HG03378 (cell line): ENCODE data around the gene OR13J1.
"Not testable (repeated sequence)": the region's sequence is repeated elsewhere in the genome, so short reads cannot be mapped to it uniquely, and the experiment has no call there.

Experiments
- ATAC-seq: cut with Tn5 transposase; IDR thresholded peaks from one replicate; pipeline ENCODE4 v1.9.1; 2021; ENCODE audit warnings: mild to moderate bottlenecking, moderate library complexity; ENCODE audit not compliant: unreplicated experiment

OR13J1 gene

DNA sequence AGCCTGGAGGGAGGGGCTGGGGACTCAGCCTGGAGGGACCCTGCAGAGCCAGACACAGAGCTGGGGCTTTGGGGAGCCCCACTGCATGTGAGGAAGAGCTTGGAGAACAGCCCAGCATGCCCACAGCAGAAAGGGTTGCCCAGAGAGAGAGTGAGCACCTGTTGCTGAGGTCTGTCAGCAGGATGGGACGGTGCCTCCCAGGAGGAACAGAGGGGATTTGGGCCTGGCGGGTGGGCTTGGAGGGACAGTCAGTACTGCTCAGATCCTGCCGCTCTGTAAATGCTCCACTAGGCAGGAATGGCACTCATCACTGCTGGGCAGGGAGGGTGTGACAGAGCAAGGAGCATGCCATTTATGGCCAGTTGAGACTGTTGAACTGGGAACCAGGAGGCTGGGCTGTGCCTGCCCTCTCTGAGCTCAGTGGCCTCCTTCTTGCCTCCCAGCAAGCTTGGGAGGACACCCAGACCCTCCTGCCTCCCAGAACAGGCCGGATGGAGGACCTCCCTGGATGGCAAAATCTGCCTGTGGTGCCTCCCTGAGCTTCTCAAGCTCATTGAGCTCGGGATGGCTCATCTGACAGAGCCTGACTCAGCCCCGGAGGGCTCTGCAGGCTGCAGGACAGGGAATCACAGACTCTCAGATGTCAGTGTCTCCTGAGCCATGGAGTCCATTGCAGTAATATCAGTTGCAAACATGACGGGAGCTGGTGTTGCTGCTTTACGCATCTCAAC lies 35.0 kb upstream of the OR13J1 start:
- no peak for ATAC-seq

DNA sequence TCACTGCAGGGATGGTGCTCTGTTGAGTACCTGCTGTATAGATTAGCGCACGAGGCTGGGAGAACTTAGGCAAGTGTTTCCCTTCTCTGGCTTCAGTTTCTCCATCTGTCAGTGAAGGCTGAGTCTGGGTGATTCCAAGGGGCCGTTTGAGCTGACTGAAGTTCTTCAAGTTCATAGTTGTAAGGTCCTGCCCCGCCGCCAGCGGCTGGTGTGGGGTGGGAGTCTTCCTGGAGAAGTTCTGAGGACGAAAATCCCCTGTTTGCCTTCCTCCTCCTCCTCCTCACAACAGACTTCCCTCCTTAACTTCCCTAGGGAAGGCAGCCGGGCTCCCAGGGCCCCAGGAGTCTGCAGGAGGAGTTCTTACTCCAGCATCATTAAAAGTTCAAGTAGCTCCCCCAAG lies 34.1 kb upstream of the OR13J1 start:
- no peak for ATAC-seq

DNA sequence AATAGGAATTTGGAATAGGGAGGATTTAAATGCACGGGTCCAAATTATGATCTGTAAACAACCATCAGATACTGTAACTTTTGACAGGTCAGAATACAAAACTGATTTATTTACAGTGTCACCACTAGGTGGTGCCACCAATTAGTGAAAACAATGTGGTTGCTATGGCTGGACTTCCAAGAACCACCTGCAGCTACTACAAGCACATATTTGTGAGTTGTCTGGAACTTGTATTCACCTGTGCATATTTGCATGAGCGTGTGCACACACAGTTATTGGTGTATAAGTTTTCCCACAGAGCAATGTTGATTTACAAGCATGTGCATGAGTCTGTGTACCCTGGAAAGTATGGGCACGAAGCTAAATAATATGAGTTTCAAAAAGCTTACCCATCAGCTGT lies 32.8 kb upstream of the OR13J1 start:
- no peak for ATAC-seq

DNA sequence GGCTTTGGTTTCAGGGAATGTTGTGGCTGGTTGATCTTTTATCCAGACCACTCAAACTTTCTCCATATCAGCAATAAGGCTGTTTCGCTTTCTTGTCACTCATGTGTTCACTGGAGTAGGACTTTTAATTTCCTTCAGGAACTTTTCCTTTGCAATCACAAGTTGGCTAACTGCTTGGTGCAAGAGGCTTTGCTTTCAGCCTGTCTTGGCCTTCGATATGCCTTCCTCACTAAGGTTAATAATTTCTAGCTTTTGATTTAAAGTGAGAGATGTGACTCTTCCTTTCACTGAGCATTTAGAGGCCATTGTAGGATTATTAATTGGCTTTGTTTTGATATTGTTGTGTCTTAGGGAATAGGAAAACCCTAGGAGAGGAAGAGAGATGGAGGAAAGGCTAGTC lies 28.8 kb upstream of the OR13J1 start:
- ATAC-seq, result no peak

DNA sequence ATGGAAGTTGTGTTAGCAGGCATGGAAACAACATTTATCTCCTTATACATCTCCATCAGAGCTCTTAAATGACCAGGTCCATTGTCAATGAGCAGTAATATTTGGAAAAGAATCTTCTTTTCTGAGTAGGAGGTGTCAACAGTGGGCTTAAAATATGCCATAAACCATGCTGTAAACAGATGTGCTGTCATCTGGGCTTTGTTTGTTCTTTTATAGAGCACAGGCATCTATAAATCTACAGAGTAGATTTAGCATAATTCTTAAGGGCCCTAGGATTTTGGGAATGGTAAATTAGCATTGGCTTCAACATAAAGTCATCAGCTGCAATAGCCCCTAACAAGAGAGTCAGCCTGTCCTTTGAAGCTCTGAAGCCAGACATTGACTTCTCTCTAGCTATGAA lies 28.1 kb upstream of the OR13J1 start:
- no peak for ATAC-seq

DNA sequence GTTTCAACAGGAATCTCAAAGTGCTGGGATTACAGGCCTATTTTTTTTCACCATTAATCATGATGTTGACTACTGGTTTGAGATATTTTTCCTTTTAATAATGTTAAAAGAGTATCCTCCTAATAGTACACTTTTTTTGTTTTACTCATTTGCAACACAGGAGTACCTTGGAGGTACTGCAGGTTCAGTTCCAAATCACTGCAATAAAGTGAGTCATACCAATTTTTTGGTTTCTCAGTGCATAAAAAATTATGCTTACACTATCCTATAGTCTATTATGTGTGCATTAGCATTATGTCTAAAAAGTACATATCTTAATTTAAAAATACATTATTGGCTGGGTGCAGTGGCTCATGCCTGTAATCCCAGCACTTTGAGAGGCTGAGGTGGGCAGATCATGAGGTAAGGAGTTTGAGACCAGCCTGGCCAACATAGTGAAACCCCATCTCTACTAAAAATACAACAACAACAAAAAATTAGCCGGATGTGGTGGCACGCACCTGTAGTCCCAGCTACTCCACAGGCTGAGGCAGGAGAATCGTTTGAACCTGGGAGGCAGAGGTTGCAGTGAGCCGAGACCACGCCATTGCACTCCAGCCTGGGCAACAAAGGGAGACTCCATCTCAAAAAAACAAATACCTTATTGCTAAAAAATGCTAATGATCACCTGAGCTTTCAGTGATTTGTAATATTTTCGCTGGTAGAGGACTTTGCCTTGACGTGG lies 27.3 kb upstream of the OR13J1 start:
- ATAC-seq, result not testable (repeated sequence)

DNA sequence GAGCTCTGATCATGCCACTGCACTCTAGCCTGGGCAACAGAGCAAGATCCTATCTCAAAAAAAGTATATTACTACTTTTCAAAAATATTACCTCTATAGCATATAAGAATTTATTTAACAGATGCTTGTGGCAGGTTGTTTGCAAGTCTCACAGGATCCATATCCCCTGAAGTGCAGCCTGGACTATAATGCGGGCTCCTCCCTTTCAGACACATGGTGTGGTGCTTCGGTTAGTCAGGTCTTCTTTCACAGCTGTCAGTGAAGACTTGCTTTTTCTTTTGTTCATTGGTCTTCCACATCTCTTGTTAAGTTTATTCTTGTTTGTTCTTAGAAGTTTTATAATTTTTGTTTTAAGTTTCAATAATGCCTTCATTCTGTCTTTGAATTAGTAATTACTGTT lies 26.4 kb upstream of the OR13J1 start:
- ATAC-seq, result no peak

DNA sequence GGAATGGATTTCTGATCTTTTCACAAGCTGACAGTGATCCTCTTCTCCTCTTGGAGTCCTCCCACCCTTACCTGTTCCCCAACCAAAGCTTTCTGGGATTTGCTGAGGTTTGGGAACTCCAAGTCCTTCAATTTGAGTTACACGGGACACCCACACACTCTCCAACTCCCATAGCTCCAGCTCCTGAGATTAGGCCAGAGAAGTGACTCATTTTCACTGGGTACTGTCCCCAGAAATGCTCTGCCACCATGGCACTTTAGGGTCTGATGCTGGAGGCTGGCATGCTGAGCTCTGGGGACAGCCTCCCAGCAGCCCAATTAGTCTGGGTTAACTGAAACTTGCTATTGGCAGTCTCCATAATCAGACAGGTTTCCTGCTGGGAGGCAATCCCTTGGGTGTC lies 21.9 kb upstream of the OR13J1 start:
- no peak for ATAC-seq

DNA sequence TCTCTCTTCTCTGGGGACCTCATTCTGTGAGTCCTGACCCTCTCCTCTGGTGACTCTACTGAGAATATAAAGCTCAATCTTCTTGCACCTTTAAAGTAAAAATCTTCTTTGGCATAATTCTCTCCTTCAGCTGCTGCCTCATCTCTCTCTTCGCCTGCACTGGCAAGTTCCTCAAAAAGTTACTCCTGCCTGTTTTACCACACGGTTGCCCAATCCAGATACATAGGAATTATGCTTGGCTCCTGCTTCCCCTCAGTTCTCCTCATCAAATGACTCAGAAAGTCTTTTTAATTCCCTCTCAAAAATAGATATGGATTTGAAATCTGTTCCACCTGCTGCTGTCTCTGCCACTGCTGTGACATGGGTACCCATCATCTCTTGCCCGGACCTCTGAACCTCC lies 21.4 kb upstream of the OR13J1 start:
- no peak for ATAC-seq

DNA sequence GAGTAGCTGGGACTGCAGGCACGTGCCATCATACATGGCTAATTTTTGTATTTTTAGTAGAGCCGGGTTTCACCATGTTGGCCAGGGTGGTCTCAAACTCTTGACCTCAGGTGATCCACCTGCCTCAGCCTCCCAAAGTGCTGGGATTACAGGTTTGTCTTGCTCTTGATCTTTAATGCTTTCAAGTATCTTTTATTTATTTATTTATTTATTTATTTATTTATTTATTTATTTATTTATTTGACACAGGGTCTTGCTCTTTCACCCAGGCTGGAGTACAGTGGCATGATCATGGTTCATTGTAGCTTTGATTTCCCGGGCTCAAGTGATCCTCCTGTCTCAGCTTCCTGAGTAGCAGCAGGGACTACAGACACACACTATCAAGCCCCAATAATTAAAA lies 14.7 kb upstream of the OR13J1 start:
- not testable (repeated sequence) for ATAC-seq

DNA sequence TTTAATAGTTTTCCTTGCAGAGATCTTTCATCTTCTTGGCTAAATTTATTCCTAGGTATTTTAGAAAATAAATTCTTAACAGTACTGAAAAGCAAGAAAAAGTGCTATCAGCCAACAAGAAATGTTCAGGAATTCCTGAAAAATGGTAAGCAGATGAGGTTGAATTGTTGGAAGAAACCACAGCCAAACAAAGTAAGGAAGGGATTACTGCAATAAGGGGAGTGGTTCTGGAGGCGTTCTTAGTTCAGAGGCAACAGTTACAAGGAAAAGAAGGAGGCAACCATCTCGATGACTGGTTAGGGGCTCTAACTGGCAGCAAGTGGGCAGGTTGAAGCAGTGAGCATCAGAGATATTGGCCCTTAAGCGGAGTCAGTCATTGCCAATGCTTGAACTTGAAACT lies 12.8 kb upstream of the OR13J1 start:
- no peak for ATAC-seq

DNA sequence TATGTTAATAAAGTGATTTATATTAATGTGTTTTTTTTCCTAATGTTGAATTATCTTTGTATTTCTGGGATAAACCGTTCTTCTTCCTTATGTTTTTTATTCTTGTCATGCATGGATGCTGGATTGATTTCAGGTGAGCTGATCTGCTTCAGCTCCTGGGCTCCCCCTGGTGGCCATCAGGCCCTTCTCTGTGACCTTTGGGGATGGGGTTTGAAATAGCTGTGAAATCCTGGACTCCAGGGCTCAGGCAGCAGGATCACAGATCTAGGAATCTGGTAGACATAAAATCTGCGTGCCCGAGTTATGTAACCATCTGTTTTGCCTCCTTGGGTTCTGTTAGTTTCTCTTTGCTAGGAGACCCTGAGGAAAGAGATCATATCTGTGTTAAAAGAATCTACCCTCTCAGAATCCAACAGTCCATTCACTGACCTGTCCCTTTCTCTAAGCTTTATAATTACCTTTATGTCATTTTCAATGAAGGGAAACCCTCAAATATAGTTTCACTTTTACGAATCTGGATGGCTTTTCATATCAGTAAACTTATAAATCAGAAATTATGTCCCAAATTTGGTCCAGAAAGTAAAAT lies 12.2 kb upstream of the OR13J1 start:
- ATAC-seq, result no peak

DNA sequence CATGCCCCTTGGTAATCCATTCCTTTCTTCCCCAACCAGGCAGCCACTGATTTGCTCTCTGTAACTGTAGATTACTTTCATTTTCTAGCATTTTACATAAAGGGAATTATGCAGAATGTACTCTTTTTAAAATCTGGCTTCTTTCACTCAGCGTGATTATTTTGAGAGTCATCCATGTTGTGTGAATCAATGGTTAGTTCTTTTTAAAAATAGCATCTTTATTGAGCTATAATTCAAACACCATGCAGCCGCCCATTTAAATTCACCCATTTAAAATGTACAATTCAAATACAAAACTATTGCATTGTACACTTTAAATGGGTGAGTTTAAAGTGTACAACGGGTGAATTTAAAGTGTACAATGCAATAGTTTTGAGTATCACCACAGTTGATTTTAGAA lies 2.3 kb upstream of the OR13J1 start:
- ATAC-seq, result no peak

DNA sequence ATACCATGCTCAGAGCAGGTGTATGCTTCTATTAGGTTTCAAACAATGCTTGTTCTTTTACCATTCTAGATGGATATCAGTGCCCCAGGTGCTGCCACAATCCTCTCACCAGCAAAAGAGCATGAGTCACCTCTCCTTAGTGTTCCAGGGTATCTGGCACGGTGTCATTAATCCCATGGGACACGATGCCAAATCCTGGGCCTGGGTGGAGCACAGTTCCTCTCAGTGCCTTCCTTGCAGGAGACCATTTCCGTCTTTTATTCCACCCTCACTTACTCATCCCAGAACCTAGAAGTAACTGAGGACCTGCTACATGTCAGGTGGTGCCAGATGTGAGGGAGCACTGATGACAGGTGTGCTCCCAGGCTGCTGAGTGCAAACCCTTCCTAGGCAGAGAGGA lies 1.3 kb upstream of the OR13J1 start:
- ATAC-seq, result no peak

DNA sequence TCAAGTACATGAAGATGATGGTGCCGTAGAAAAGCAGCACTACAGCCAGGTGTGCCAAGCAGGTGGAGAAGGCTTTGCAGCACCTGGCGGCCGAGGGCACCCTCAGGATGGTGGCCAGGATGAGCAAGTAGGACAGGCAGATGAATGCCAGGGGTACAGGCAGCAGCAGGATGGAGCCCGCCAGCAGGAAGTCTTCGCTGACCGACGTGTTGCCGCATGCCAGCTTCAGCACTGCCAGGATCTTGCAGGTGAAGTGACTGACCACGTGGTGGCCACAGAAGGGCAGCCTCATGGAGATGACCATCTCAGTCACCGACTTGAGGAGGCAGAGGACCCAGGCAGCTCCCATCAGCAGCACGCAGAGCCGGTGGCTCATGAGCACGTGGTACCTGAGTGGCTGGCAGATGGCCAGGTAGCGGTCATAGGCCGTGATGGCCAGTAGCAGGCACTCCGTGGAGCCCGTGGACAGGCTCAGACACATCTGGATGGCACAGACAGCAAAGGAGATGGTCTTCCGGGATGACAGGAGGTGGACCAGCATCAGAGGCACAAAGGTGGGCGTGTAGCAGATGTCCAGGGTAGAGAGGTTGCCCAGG lies 482 bp downstream of the OR13J1 start:
- no peak for ATAC-seq

DNA sequence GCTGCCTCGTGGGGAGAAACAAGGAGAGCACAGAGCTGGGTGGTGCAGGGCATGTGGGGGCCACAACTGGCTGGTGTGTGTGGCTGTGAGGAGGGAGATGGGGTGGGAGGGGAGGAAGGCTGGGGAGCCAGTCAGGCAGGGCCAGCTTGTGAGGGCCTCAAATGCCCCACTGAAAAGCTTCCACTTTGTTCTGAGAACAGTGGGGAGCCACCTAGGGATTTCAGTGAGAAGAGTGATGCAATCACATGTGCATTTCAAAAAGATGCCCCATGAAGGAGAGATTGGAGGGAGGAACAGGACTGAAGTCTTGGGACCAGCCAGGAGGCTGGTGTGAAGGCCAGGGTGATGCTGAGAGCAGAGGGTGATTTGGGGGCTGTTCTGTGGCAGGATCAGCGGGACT lies 1.3 kb downstream of the OR13J1 start:
- ATAC-seq, result no peak

DNA sequence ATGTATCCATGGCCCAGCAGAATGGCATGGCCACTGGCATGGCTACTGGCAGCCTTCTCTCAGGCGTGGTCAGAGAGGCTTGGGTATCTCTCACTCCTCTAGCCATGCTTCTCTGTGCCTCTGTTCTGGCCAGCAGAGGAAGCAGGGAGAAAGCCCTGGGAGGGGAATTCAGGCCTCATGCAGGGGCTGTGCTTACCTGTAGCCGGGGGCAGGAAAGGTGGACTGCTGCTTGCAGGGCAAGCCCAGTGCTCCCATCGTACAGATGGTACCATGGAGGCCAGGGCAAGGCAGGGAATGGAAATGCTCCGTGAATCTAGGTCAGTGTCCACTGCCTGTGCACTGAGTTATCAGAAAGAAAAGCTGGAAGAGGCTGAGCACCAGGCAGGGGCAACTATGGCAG lies 2.7 kb downstream of the OR13J1 start:
- no peak for ATAC-seq

DNA sequence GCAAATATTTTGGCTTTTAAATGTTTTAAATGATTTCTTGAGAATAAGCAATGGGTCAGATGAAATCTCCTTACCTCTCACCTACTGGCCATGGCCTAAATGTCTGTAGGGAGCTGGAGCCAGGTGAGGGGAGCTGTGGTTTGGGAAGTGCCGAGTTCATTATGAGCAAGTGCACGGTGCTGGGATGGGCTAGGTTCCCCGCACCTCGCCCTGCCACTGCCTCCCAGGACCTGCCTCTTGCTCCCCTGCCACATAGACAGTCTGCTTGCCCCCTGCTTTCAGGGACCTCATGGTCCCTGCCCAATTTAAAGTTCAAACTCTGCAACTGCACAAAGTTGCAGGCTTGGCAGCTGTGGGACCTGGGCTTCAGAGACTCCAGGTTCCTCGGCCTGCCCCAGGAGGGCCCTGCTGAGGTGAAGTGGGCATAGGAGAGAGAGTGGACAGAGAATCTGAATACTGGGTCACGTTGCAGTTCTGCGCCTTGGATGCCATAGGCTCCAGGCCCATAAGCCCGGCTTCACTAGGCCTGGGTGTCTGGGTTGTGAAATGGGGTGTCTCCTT lies 5.4 kb downstream of the OR13J1 start:
- no peak for ATAC-seq

DNA sequence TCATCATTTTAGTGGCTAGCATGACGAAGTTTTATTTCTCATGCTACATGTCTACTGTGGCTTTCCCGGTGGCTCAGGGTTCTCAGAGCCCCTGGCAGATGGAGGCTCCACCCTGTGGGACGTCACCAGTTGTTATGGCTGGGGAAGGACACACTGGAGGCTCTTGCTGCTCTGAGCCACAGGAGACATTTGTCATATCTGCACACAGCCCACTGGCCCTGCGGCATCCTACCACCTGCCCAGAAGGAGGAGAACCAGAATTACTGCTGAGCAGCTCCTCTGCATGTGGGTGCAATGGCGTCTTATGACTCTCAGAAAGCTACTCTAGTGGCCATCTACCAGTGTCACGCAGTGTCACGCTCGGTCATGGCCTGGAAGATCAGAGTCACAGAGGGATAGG lies 6.6 kb downstream of the OR13J1 start:
- ATAC-seq, result no peak

DNA sequence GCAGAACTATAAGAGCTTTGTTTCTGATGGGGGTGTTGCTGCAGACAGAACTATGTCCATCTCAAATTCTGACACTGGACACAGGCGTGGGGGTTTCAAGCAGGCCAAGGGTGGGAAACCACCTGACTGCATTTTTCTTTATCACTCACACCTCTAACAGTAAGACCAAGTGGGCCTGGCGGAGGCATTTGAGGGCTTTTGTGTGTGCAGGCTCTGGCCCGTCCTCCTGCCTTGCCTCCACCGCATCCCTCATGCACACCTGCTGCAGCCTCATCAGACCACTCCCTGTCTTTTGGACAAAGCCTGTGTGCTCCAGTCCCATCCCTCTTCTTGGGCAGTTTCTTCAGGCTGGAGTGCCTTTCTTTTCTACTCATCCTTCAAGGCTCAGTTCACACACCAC lies 7.9 kb downstream of the OR13J1 start:
- ATAC-seq, result no peak

DNA sequence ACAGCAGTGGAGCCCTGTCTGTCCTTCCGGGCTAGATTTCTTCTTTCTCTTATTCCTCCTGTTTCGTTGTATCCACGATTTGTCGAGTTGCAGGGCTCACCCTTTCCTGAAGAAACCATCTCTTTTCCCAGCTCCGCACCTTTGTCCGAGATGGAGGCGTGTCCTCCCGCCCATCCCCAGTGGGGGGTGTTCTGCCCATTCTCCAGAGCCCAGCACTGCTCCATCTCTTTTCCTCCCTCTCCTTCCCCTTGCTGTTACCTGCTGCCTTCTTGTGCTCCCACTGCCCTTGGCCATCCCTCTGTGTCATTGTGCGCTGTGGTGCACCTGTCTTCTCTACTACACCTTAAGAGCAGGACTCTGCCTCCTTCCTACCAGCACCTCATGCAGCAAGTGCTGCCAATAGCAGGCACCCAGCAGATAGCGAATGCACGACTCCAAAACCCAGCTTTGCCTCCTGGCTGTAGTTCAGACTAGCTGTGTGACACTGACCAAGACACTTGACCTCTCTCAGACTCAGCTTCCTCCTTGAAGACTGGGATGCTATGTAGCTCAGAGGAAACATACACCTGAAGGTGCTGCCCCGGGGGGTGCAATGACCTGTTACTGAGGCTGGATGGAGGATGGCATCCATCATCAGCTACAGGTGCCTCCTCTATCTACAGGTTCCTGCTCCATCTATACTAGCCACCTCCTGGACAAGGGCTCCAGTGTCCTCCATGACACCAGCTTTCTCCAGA lies 8.9 kb downstream of the OR13J1 start:
- no peak for ATAC-seq
